Thyroid gland (tissue), 4 donors: ENCODE results near the gene PMIS2.

Source experiments
- POLR2A ChIP-seq, 2 donors: fragments of 450-650 bp; IDR thresholded peaks; one replicate each; pipeline ENCODE4 v1.6.1; 2017; ENCODE audit warnings: antibody characterized with exemption in 2 of 2, mild to moderate bottlenecking in 2 of 2, moderate library complexity in 1 of 2
- TF ChIP-seq, protein P1 (sequence below), 6 experiments: fragments of 200-600 bp in 3 of 6; fragments of 450-650 bp in 3 of 6; sonication (generic) in 3 of 6; IDR thresholded peaks; one replicate each; pipeline ENCODE4 v1.5.1; 2016 to 2019; ENCODE audit warnings: antibody characterized with exemption in 6 of 6, mild to moderate bottlenecking in 2 of 6, inconsistent platforms in 1 of 6, moderate library complexity in 1 of 6

GRCh38 chr19:35629332-35629633 is 43.3 kb downstream of the PMIS2 start:
- TF ChIP-seq, protein P1, sequence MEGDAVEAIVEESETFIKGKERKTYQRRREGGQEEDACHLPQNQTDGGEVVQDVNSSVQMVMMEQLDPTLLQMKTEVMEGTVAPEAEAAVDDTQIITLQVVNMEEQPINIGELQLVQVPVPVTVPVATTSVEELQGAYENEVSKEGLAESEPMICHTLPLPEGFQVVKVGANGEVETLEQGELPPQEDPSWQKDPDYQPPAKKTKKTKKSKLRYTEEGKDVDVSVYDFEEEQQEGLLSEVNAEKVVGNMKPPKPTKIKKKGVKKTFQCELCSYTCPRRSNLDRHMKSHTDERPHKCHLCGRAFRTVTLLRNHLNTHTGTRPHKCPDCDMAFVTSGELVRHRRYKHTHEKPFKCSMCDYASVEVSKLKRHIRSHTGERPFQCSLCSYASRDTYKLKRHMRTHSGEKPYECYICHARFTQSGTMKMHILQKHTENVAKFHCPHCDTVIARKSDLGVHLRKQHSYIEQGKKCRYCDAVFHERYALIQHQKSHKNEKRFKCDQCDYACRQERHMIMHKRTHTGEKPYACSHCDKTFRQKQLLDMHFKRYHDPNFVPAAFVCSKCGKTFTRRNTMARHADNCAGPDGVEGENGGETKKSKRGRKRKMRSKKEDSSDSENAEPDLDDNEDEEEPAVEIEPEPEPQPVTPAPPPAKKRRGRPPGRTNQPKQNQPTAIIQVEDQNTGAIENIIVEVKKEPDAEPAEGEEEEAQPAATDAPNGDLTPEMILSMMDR (IDR thresholded peaks at IDR 0.05), result no peak
- TF ChIP-seq POLR2A (IDR thresholded peaks at IDR 0.05), result no peak
